Breast epithelium (tissue), 3 donors: Measurements from ENCODE around the gene FCAMR.

Experiments
- POLR2A ChIP-seq: fragments of 450-650 bp; IDR thresholded peaks from one replicate; pipeline ENCODE4 v1.6.1; 2016; ENCODE audit warnings: antibody characterized with exemption, mild to moderate bottlenecking, moderate library complexity
- TF ChIP-seq, protein P1 (sequence below), 3 donors: fragments of 450-650 bp; IDR thresholded peaks; one replicate each; pipeline ENCODE4 v1.5.1; 2016 to 2017; ENCODE audit warnings: antibody characterized with exemption in 3 of 3, mild to moderate bottlenecking in 3 of 3, moderate library complexity in 3 of 3

DNA sequence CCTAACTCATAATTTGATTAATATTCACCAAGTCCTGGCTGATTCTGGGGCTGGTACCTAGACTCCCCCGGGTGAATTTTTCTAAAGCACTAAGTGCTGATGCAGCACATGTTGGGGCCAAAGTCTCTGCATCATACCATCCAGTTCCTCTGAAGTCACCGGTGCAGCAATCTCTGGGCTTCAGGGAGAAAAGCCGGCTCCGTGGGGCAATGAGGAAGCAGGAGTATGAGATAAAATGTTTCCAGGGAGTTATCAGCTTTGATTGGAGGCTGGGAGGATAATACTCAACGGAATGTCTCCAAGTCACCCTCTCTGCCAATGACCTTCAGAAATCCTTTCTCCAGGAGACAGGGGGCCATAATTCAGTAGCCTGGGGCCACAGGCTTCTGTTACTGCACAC is 1.2 kb downstream of the FCAMR start:
- TF ChIP-seq, protein P1, sequence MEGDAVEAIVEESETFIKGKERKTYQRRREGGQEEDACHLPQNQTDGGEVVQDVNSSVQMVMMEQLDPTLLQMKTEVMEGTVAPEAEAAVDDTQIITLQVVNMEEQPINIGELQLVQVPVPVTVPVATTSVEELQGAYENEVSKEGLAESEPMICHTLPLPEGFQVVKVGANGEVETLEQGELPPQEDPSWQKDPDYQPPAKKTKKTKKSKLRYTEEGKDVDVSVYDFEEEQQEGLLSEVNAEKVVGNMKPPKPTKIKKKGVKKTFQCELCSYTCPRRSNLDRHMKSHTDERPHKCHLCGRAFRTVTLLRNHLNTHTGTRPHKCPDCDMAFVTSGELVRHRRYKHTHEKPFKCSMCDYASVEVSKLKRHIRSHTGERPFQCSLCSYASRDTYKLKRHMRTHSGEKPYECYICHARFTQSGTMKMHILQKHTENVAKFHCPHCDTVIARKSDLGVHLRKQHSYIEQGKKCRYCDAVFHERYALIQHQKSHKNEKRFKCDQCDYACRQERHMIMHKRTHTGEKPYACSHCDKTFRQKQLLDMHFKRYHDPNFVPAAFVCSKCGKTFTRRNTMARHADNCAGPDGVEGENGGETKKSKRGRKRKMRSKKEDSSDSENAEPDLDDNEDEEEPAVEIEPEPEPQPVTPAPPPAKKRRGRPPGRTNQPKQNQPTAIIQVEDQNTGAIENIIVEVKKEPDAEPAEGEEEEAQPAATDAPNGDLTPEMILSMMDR (IDR thresholded peaks at IDR 0.05) = no peak
- no peak for TF ChIP-seq POLR2A
